Endothelial cell (in vitro differentiated cells): Measurements from ENCODE around the gene LYRM2. TPM values are rescaled to one million over a fixed set of nuclear protein-coding genes. Genes with fewer than 3 reads are reported as not detected.

Source experiments
- DNase-seq: peaks from one replicate; pipeline ENCODE4 v3.0.0; 2021; ENCODE audit warnings: low spot score
- H3K27ac Mint-ChIP-seq: one replicate; pipeline ENCODE4 v1.8.0; 2021; ENCODE audit warnings: mixed read lengths, inconsistent platforms; ENCODE audit not compliant: unreplicated experiment
- H3K27me3 Mint-ChIP-seq: one replicate; pipeline ENCODE4 v1.8.0; 2021; ENCODE audit warnings: mild to moderate bottlenecking, moderate library complexity, mixed read lengths, inconsistent platforms; ENCODE audit not compliant: unreplicated experiment
- H3K36me3 Mint-ChIP-seq: one replicate; pipeline ENCODE4 v1.8.0; 2021; ENCODE audit warnings: mild to moderate bottlenecking, low read depth, mixed read lengths, inconsistent platforms; ENCODE audit not compliant: unreplicated experiment
- H3K4me1 Mint-ChIP-seq: one replicate; pipeline ENCODE4 v1.8.0; 2021; ENCODE audit warnings: mild to moderate bottlenecking, mixed read lengths, inconsistent platforms; ENCODE audit not compliant: unreplicated experiment
- H3K4me3 Mint-ChIP-seq: one replicate; pipeline ENCODE4 v1.8.0; 2021; ENCODE audit warnings: mild to moderate bottlenecking, mixed read lengths, inconsistent platforms; ENCODE audit not compliant: unreplicated experiment
- H3K9me3 Mint-ChIP-seq: one replicate; pipeline ENCODE4 v1.8.0; 2021; ENCODE audit warnings: mixed read lengths, inconsistent platforms; ENCODE audit not compliant: unreplicated experiment
- CTCF ChIP-seq: fragments of 200-600 bp; sonication (generic); IDR thresholded peaks from one replicate; pipeline ENCODE4 v1.5.0; 2021; ENCODE audit warnings: antibody characterized with exemption; ENCODE audit not compliant: unreplicated experiment
- total RNA-seq: library from RNA; stranded (reverse); fragmentation: NEBNext Ultra II Directional; extraction: Animal tissue kit (Norgen Biotek cat#: 25700); gene quantifications from one replicate; pipeline ENCODE4 v1.2.1, GENCODE V29; 2021; ENCODE audit not compliant: unreplicated experiment

Gene LYRM2
- total RNA-seq, 1 donor from 2014 or later, result 16.0 TPM

DNA sequence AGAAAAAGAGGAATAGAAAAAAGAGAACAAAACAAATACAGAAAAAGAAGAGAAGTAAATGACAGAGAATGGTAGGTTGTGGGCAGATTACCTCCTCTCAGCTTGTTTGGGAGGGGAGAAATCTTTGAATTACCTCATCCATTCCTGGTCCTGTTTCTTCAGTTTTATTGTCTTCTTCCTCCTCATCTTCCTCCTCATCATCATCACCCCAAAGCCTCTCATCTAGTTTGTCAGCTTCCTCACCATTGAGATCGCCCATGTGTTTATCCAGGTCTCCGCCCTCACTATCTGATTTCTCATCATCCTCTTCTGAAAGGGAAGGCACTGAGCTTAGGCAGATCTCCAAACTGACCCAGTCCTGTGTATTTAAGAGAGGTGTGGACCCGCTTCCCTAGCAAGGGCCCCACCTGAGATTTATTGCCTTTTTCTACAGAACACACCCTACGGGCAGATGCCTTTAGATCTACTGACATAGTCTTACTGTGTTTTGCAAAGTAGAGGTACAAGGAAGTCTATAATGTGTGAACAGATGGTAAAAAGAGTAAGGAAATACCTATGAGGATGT, 24.2 kb upstream of the LYRM2 start:
- DNase-seq, result no peak
- H3K36me3 Mint-ChIP-seq, result peaks cover 29% of the 10 kb centered on the region
- no peaks in the 10 kb centered on the region for H3K27me3 Mint-ChIP-seq
- H3K4me1 Mint-ChIP-seq, result no peaks in the 10 kb centered on the region
- no peak overlapping the region for H3K27ac Mint-ChIP-seq
- no peak overlapping the region for H3K4me3 Mint-ChIP-seq
- H3K9me3 Mint-ChIP-seq, result no peaks in the 10 kb centered on the region
- TF ChIP-seq CTCF, result no peak

- Mint-ChIP-seq H3K27me3 (no peaks in the 10 kb centered on the region), H3K27ac (no peak overlapping the region), H3K4me3 (no peak overlapping the region), H3K36me3 (peaks cover 32% of the 10 kb centered on the region), H3K9me3 (no peaks in the 10 kb centered on the region), H3K4me1 (no peaks in the 10 kb centered on the region)
- DNase-seq, result no peak
- TF ChIP-seq CTCF, result no peak
These were observed 23.0 kb upstream of the LYRM2 start for GRCh38 chr6:89661559-89661958.

DNA sequence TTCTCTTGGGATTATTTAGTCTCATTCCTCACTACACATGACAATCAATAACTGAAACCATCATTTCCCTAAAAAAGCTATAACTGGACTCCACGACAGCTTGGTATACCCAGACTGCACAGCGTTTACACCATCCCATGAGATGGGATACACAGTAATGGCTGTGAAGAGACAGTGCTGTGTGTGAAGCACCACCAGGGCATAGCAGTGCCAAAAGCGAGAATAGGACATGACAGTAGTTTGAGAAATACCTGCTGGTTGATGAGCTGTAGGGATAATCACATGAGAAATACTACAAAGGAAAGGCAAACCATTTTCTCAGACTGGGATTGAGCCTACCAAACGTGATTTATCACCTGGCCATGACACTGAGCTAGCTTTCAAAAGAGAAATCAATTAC, 22.4 kb upstream of the LYRM2 start:
- Mint-ChIP-seq H3K27ac (no peak overlapping the region), H3K36me3 (peaks cover 32% of the 10 kb centered on the region), H3K4me3 (no peak overlapping the region), H3K9me3 (no peaks in the 10 kb centered on the region), H3K4me1 (no peaks in the 10 kb centered on the region), H3K27me3 (no peaks in the 10 kb centered on the region)
- no peak for DNase-seq
- TF ChIP-seq CTCF, result no peak

DNA sequence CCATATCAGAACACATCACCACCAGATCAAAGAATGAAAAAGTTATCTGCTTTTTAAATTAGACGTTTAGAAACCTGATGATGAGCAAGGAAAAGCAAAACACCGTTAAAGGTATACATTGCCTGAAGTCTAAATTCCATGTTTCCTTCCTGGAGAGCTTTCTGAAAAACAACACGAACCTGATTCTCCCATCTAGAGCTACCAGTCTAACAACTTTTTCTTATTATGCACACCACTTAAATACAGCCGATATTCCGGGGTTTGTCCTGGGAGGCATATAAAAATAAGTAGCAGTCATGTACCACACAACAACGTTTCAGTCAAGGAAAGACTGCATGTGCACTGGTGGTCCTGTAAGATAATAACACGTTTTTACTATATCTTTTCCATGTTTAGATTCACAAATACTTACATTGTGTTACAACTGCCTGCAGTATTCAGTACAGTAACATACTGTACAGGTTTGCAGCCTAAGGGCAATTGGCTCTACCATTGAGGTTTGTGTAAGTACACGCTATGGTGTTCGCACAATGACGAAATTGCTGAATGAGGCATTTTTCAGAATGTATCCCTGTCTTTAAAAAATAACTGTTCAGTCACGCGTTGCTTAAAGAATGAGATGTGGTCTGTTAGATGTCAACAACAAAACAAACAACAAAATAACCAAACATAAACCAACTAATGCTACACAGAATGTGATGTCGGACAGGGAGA, 19.1 kb upstream of the LYRM2 start:
- Mint-ChIP-seq H3K9me3 (no peaks in the 10 kb centered on the region), H3K27ac (no peak overlapping the region), H3K36me3 (peaks cover 44% of the 10 kb centered on the region), H3K4me3 (no peak overlapping the region), H3K27me3 (no peaks in the 10 kb centered on the region), H3K4me1 (no peaks in the 10 kb centered on the region)
- no peak for DNase-seq
- TF ChIP-seq CTCF, result no peak

DNA sequence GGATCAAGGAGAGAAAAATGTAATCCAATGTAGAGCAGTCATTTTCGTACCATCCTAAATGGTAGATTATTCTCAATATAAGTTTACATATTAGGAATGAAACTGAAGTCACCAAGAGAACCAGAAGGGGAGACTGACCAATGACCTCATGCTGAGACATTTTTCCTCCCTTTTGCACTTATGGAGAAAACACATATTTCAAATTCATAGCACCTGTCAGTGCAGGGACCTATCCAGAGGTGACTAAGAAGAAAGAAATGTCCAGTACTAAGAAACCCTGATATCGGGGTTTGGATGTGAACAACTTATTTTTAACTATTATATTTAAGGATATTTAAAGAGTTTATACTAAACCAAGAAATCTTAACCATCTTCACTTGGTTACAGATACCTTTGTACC, 16.6 kb upstream of the LYRM2 start:
- Mint-ChIP-seq H3K4me3 (no peak overlapping the region), H3K9me3 (no peaks in the 10 kb centered on the region), H3K27me3 (no peaks in the 10 kb centered on the region), H3K36me3 (peaks cover 47% of the 10 kb centered on the region), H3K27ac (no peak overlapping the region), H3K4me1 (no peaks in the 10 kb centered on the region)
- no peak for TF ChIP-seq CTCF
- DNase-seq, result no peak
